SH-SY5Y (cell line): ENCODE measurements around the gene PRSS56.

Source experiments
- GATA2 ChIP-seq: IDR thresholded peaks from 2 replicates; pipeline ENCODE4 v1.6.1; 2011; ENCODE audit warnings: mild to moderate bottlenecking, low read depth, low read length
- GATA3 ChIP-seq: IDR thresholded peaks from 2 replicates; pipeline ENCODE4 v1.6.1; 2011; ENCODE audit warnings: low read depth, mild to moderate bottlenecking, low read length, moderate library complexity

DNA sequence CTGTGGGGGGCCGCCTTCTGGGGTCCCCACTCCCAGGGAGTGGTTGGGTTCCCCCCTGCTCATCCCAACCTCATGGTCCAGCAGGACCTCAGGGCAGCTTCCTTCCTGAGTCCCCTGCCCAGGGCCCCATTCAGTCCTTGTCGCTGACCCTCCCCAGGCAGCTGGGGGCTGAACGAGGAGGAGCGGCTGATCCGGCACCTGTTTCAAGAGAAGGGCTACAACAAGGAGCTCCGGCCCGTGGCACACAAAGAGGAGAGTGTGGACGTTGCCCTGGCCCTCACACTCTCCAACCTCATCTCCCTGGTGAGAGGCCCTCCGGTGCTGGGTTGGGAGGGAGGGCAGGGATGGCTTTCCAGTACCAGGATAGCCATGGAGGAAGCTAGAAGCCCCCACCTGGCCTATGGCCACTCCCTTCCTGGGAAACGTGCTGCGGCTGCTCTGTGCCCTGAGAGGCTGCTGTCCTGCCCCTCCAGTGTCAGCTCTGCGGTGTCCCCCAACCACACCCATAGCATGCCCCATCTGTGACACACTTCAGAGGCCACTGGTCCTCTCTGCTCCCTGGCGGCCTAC is 6.3 kb downstream of the PRSS56 start:
- TF ChIP-seq GATA2: no peak
- TF ChIP-seq GATA3: no peak
